Stomach (tissue), 4 donors: ENCODE data around the gene SORCS2.

ENCODE experiments used
- POLR2A ChIP-seq, 4 donors: fragments of 450-650 bp; IDR thresholded peaks; one replicate each; pipeline ENCODE4 v1.6.1; 2016; ENCODE audit warnings: antibody characterized with exemption in 4 of 4, control low read depth in 2 of 4, mild to moderate bottlenecking in 1 of 4, moderate library complexity in 1 of 4
- TF ChIP-seq, protein P1 (sequence below), 7 experiments: fragments of 450-650 bp in 4 of 7; fragments of 200-600 bp in 3 of 7; sonication (generic) in 3 of 7; IDR thresholded peaks; one replicate each; pipeline ENCODE4 v1.5.1; 2016 to 2019; ENCODE audit warnings: antibody characterized with exemption in 7 of 7, control low read depth in 2 of 7, mild to moderate bottlenecking in 1 of 7

DNA sequence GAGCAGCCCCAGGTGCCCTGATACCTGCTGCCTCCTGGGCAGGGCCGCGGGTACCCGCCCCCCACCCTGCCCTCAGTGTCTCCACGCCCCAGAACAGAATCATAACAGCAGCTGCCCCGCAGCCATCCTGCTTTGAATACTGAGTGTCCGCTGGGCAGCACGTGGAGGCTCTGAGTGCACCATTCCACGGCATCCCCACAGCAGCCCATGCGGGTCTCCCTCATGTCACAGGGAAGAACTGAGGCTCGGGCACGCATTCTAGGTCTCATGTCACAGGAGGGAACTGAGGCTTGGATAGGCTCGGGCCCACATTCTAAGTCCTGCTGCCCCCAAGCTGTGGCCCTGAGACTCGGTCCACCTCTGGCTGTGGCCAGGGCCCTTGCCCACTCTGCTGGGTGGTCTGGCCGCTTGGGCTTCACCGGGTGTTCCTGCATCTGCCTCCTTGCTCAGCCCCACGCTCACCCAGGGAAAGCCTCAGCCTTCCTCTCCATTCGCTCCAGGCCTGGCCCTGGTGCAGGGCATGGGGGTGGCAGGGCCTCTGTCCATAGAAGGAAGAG, 464.0 kb downstream of the SORCS2 start:
- TF ChIP-seq, protein P1, sequence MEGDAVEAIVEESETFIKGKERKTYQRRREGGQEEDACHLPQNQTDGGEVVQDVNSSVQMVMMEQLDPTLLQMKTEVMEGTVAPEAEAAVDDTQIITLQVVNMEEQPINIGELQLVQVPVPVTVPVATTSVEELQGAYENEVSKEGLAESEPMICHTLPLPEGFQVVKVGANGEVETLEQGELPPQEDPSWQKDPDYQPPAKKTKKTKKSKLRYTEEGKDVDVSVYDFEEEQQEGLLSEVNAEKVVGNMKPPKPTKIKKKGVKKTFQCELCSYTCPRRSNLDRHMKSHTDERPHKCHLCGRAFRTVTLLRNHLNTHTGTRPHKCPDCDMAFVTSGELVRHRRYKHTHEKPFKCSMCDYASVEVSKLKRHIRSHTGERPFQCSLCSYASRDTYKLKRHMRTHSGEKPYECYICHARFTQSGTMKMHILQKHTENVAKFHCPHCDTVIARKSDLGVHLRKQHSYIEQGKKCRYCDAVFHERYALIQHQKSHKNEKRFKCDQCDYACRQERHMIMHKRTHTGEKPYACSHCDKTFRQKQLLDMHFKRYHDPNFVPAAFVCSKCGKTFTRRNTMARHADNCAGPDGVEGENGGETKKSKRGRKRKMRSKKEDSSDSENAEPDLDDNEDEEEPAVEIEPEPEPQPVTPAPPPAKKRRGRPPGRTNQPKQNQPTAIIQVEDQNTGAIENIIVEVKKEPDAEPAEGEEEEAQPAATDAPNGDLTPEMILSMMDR (IDR thresholded peaks at IDR 0.05) = no peak
- TF ChIP-seq POLR2A (IDR thresholded peaks at IDR 0.05) = no peak
